ENCODE measurements around the gene MYOCD.

The MYOCD gene

DNA sequence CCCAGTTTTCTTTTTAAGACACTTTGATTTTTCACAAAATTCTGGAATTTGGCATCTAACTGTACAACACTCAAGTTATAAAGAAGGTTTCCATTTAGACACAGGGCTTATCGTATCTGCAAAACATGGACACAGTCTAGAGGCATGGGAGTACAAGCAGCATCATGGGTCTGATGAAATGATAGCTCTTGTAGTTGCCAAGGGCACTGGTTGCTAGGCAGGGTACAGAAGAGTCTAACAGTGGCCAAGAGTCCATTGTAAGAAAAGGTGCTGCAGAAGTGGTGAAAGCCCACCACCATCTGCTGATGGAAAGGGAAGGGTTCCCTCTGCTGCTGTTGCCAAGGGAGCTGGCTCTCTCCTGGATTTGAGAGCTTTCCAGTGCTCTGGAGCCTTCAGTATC is 20.8 kb downstream of the MYOCD start:
- TF ChIP-seq, protein P1, sequence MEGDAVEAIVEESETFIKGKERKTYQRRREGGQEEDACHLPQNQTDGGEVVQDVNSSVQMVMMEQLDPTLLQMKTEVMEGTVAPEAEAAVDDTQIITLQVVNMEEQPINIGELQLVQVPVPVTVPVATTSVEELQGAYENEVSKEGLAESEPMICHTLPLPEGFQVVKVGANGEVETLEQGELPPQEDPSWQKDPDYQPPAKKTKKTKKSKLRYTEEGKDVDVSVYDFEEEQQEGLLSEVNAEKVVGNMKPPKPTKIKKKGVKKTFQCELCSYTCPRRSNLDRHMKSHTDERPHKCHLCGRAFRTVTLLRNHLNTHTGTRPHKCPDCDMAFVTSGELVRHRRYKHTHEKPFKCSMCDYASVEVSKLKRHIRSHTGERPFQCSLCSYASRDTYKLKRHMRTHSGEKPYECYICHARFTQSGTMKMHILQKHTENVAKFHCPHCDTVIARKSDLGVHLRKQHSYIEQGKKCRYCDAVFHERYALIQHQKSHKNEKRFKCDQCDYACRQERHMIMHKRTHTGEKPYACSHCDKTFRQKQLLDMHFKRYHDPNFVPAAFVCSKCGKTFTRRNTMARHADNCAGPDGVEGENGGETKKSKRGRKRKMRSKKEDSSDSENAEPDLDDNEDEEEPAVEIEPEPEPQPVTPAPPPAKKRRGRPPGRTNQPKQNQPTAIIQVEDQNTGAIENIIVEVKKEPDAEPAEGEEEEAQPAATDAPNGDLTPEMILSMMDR (conservative IDR thresholded peaks at IDR 0.05; ENCODE audit: low read length): no peak
- TF ChIP-seq EZH2phosphoT487 (IDR thresholded peaks at IDR 0.05; ENCODE audit: borderline replicate concordance): no peak
- no peaks in the 10 kb centered on the region for H3K9me2 ChIP-seq (replicated peaks; ENCODE audit: low read depth, low read length)
- H3K4me2 ChIP-seq (ENCODE audit: low read depth, low read length, poor library complexity, severe bottlenecking): no peak overlapping the region
- H4K20me1 ChIP-seq (ENCODE audit: insufficient read depth, low read length, poor library complexity, severe bottlenecking): no peaks in the 10 kb centered on the region
- H2AFZ ChIP-seq (ENCODE audit: low read length): no peak overlapping the region
- no peaks in the 10 kb centered on the region for H3K27me3 ChIP-seq (ENCODE audit: insufficient read depth, low read length, poor library complexity, severe bottlenecking)
- H3K4me3 ChIP-seq (ENCODE audit: low read length, poor library complexity, severe bottlenecking): no peak overlapping the region
- no peaks in the 10 kb centered on the region for H3K4me1 ChIP-seq (ENCODE audit: insufficient read depth, low read length, poor library complexity, severe bottlenecking)
- H3K9me3 ChIP-seq (ENCODE audit: insufficient read depth, low read depth, low read length): no peaks in the 10 kb centered on the region; the same call in 1 of the 2 replicates
- H3K36me3 ChIP-seq (ENCODE audit: insufficient read depth, low read length): no peaks in the 10 kb centered on the region
- H3K79me2 ChIP-seq (ENCODE audit: insufficient read depth, low read length): no peaks in the 10 kb centered on the region
- H3F3A ChIP-seq (ENCODE audit: low read depth): no peaks in the 10 kb centered on the region
- H3K9ac ChIP-seq (ENCODE audit: low read depth, low read length, poor library complexity, severe bottlenecking): no peak overlapping the region

GRCh38 chr17:12688382-12688781 is 22.7 kb downstream of the MYOCD start:
- no peaks in the 10 kb centered on the region for H3F3A ChIP-seq (ENCODE audit: low read depth)
- H3K9ac ChIP-seq (ENCODE audit: low read depth, low read length, poor library complexity, severe bottlenecking): no peak overlapping the region
- no peaks in the 10 kb centered on the region for H4K20me1 ChIP-seq (ENCODE audit: insufficient read depth, low read length, poor library complexity, severe bottlenecking)
- no peaks in the 10 kb centered on the region for H3K27me3 ChIP-seq (ENCODE audit: insufficient read depth, low read length, poor library complexity, severe bottlenecking)
- no peaks in the 10 kb centered on the region for H3K36me3 ChIP-seq (ENCODE audit: insufficient read depth, low read length)
- H3K9me2 ChIP-seq (replicated peaks; ENCODE audit: low read depth, low read length): no peaks in the 10 kb centered on the region
- no peak overlapping the region for H3K4me2 ChIP-seq (ENCODE audit: low read depth, low read length, poor library complexity, severe bottlenecking)
- TF ChIP-seq EZH2phosphoT487 (IDR thresholded peaks at IDR 0.05; ENCODE audit: borderline replicate concordance): no peak
- TF ChIP-seq, protein P1 (conservative IDR thresholded peaks at IDR 0.05; ENCODE audit: low read length): no peak
- no peaks in the 10 kb centered on the region; the same call in 1 of the 2 replicates for H3K9me3 ChIP-seq (ENCODE audit: insufficient read depth, low read depth, low read length)
- no peak overlapping the region for H2AFZ ChIP-seq (ENCODE audit: low read length)
- H3K79me2 ChIP-seq (ENCODE audit: insufficient read depth, low read length): no peaks in the 10 kb centered on the region
- no peak overlapping the region for H3K4me3 ChIP-seq (ENCODE audit: low read length, poor library complexity, severe bottlenecking)
- no peaks in the 10 kb centered on the region for H3K4me1 ChIP-seq (ENCODE audit: insufficient read depth, low read length, poor library complexity, severe bottlenecking)

DNA sequence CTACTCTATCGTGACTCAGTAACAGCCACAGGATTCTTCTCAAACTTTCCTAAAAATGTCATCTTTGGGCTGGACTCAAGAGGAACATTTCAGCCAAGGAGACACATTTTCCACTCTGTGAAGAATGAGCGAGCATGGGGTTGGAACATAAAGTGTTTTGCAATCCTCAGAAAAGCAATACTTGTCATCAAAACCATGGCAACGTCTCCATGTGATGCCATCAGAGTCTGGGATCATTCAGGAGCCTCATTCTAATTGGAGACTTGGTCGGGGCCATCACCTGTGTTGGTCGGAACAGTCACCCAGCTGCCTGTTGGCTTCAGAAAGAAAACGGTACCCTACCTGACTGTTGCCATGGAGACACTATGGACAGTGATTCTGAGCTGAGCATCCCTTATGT is 25.5 kb downstream of the MYOCD start:
- no peak for TF ChIP-seq EZH2phosphoT487 (IDR thresholded peaks at IDR 0.05; ENCODE audit: borderline replicate concordance)
- TF ChIP-seq, protein P1 (conservative IDR thresholded peaks at IDR 0.05; ENCODE audit: low read length): no peak
- H3K9me2 ChIP-seq (replicated peaks; ENCODE audit: low read depth, low read length): no peaks in the 10 kb centered on the region
- H3K9ac ChIP-seq (ENCODE audit: low read depth, low read length, poor library complexity, severe bottlenecking): no peak overlapping the region
- H3K4me3 ChIP-seq (ENCODE audit: low read length, poor library complexity, severe bottlenecking): no peak overlapping the region
- H3K4me1 ChIP-seq (ENCODE audit: insufficient read depth, low read length, poor library complexity, severe bottlenecking): no peaks in the 10 kb centered on the region
- H3K36me3 ChIP-seq (ENCODE audit: insufficient read depth, low read length): no peaks in the 10 kb centered on the region
- H3K27me3 ChIP-seq (ENCODE audit: insufficient read depth, low read length, poor library complexity, severe bottlenecking): no peaks in the 10 kb centered on the region
- H3K9me3 ChIP-seq (ENCODE audit: insufficient read depth, low read depth, low read length): no peaks in the 10 kb centered on the region
- H2AFZ ChIP-seq (ENCODE audit: low read length): no peak overlapping the region
- no peaks in the 10 kb centered on the region for H3K79me2 ChIP-seq (ENCODE audit: insufficient read depth, low read length)
- no peaks in the 10 kb centered on the region for H4K20me1 ChIP-seq (ENCODE audit: insufficient read depth, low read length, poor library complexity, severe bottlenecking)
- H3F3A ChIP-seq (ENCODE audit: low read depth): no peaks in the 10 kb centered on the region
- H3K4me2 ChIP-seq (ENCODE audit: low read depth, low read length, poor library complexity, severe bottlenecking): no peak overlapping the region
